HCT116 (cell line): Measurements from ENCODE around the gene MYO1A. TPM values are rescaled to one million over a fixed set of nuclear protein-coding genes. Genes with fewer than 3 reads are reported as not detected.

Experiments used
- CBX3 ChIP-seq: IDR thresholded peaks from 2 replicates; pipeline ENCODE4 v1.6.1; 2012; ENCODE audit warnings: low read depth
- CEBPB ChIP-seq: IDR thresholded peaks from 2 replicates; pipeline ENCODE4 v1.6.1; 2012; ENCODE audit warnings: low read depth
- CTCF ChIP-seq, 3 experiments: fragments of 200-600 bp in 1 of 3; sonication (generic) in 1 of 3; IDR thresholded peaks in 2 of 3; conservative IDR thresholded peaks in 1 of 3; 2 replicates each; pipeline ENCODE4 v1.5.1; 2012 to 2017; ENCODE audit warnings: low read depth in 2 of 3, low read length in 2 of 3, antibody characterized with exemption in 1 of 3, borderline replicate concordance in 1 of 3, control low read depth in 1 of 3, mild to moderate bottlenecking in 1 of 3, mixed read lengths in 1 of 3, mixed run types in 1 of 3, moderate library complexity in 1 of 3; ENCODE audit not compliant: insufficient read depth in 1 of 3
- EGR1 ChIP-seq: IDR thresholded peaks from 2 replicates; pipeline ENCODE4 v1.6.1; 2012; ENCODE audit warnings: low read depth
- EZH2phosphoT487 ChIP-seq: fragments of 200-600 bp; IDR thresholded peaks from 2 replicates; pipeline ENCODE4 v1.6.1; 2018; ENCODE audit warnings: antibody characterized with exemption, borderline replicate concordance
- POLR2A ChIP-seq: IDR thresholded peaks from 2 replicates; pipeline ENCODE4 v1.7.0; 2011; ENCODE audit warnings: borderline replicate concordance; ENCODE audit not compliant: insufficient read depth, insufficient read length; ENCODE audit errors: extremely low read depth
- REST ChIP-seq: IDR thresholded peaks from 2 replicates; pipeline ENCODE4 v1.6.1; 2012; ENCODE audit warnings: low read depth
- SRF ChIP-seq: IDR thresholded peaks from 2 replicates; pipeline ENCODE4 v1.6.1; 2012; ENCODE audit warnings: low read depth
- ZNF274 ChIP-seq: fragments of 200-500 bp; sonication (Bioruptor generic); IDR thresholded peaks from 2 replicates; pipeline ENCODE4 v1.6.1; 2014; ENCODE audit warnings: mild to moderate bottlenecking, low read depth, low read length, inconsistent platforms
- total RNA-seq: library from RNA; stranded (reverse); gene quantifications from one replicate; pipeline ENCODE4 v1.2.1, GENCODE V29; 2021; ENCODE audit not compliant: unreplicated experiment

The MYO1A gene
- total RNA-seq, 1 experiment from 2014 or later: 0.76 TPM

GRCh38 chr12:57031789-57032188 lies 18.1 kb downstream of the MYO1A start (continued):
- TF ChIP-seq REST: no peak
- no peak for TF ChIP-seq CTCF (IDR thresholded peaks at IDR 0.05 in 2 of 3, conservative IDR thresholded peaks at IDR 0.05 in 1 of 3; ENCODE audit: borderline replicate concordance in 1 of 3, insufficient read depth in 1 of 3, low read depth in 2 of 3, low read length in 2 of 3)
- no peak for TF ChIP-seq SRF
- no peak for TF ChIP-seq ZNF274
- no peak for TF ChIP-seq CEBPB
- TF ChIP-seq EGR1: no peak
- no peak for TF ChIP-seq CBX3
- no peak for TF ChIP-seq POLR2A
- TF ChIP-seq EZH2phosphoT487: no peak
- TF ChIP-seq, all 23 proteins: peak for 0
